GM12878 (cell line): ENCODE measurements around the gene ARHGAP6.

Experiments used
- BMI1 ChIP-seq: fragments of 450-650 bp; IDR thresholded peaks from 2 replicates; pipeline ENCODE4 v1.6.1; 2016; ENCODE audit warnings: mild to moderate bottlenecking, moderate library complexity, borderline replicate concordance
- CHD2 ChIP-seq: IDR thresholded peaks from 2 replicates; pipeline ENCODE4 v1.6.1; 2011; ENCODE audit warnings: low read depth, low read length, improper control_type of control experiment, borderline replicate concordance
- CTCF ChIP-seq, 3 experiments: IDR thresholded peaks in 2 of 3; conservative IDR thresholded peaks in 1 of 3; 2 replicates each; pipeline ENCODE4 v1.5.1; 2011; ENCODE audit warnings: low read depth in 3 of 3, low read length in 3 of 3, mild to moderate bottlenecking in 3 of 3, control low read depth in 2 of 3, moderate library complexity in 2 of 3, inconsistent platforms in 1 of 3, mixed read lengths in 1 of 3; ENCODE audit not compliant: control insufficient read depth in 2 of 3, insufficient read depth in 1 of 3; ENCODE audit errors: extremely low read depth in 1 of 3
- MAX ChIP-seq: IDR thresholded peaks from 2 replicates; pipeline ENCODE4 v1.6.1; 2012; ENCODE audit warnings: low read depth, low read length, improper control_type of control experiment
- NFIC ChIP-seq: IDR thresholded peaks from 2 replicates; pipeline ENCODE4 v1.6.1; 2012; ENCODE audit warnings: low read depth, mild to moderate bottlenecking, inconsistent platforms, low read length, moderate library complexity
- PBX3 ChIP-seq: IDR thresholded peaks from 2 replicates; pipeline ENCODE4 v1.6.1; 2011; ENCODE audit warnings: mild to moderate bottlenecking, low read depth, low read length, moderate library complexity; ENCODE audit not compliant: insufficient replicate concordance
- SP1 ChIP-seq: IDR thresholded peaks from one replicate; pipeline ENCODE4 v1.6.1; 2011; ENCODE audit warnings: low read depth, low read length
- TF ChIP-seq, protein P1 (sequence below): IDR thresholded peaks from 2 replicates; pipeline ENCODE4 v1.6.1; 2011; ENCODE audit warnings: borderline replicate concordance, low read depth, mild to moderate bottlenecking, moderate library complexity, low read length; ENCODE audit not compliant: insufficient read depth, poor library complexity, severe bottlenecking

GRCh38 chrX:11189097-11189496, 476.6 kb downstream of the ARHGAP6 start:
- TF ChIP-seq NFIC (no peak), SP1 (no peak), CTCF (IDR thresholded peaks at IDR 0.05 in 2 of 3, conservative IDR thresholded peaks at IDR 0.05 in 1 of 3; ENCODE audit: control insufficient read depth in 2 of 3, extremely low read depth in 1 of 3, insufficient read depth in 1 of 3, low read depth in 3 of 3, low read length in 3 of 3) (no peak), MAX (no peak), CHD2 (no peak), BMI1 (no peak), PBX3 (no peak)
- TF ChIP-seq, protein P1, sequence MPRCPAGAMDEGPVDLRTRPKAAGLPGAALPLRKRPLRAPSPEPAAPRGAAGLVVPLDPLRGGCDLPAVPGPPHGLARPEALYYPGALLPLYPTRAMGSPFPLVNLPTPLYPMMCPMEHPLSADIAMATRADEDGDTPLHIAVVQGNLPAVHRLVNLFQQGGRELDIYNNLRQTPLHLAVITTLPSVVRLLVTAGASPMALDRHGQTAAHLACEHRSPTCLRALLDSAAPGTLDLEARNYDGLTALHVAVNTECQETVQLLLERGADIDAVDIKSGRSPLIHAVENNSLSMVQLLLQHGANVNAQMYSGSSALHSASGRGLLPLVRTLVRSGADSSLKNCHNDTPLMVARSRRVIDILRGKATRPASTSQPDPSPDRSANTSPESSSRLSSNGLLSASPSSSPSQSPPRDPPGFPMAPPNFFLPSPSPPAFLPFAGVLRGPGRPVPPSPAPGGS: no peak
